Measurements from ENCODE around the gene RGS2. TPM values are rescaled to one million over a fixed set of nuclear protein-coding genes. Genes with fewer than 3 reads are reported as not detected.
A peak's percentile ranks its signal among the peaks of the same experiment; 100 is the strongest.

Gene RGS2
- total and polyA plus RNA-seq, 9 of the 15 experiments (the other 6 are each of a cell fraction or from before 2014, with no cell fraction given), result 2.5 to 5.4 (median 3.8) TPM

DNA sequence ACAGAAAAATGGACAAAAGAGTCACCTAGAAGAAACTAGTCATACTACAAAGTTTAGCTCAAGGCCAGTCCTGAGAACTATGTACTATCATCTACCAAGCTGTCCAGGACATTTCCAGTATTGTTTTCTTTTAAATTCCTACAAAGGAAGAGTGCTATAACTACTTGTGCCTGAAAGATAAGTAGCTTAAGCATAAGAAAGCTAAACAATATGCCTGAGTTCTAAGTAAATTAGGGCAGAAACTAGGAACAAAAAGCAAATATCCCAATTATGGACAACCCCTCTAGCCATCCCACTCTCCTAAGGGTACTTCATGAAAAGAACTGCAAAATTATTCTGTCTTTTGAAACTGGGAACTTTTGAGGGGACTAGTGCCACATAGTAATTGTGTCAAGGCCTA, 5.3 kb upstream of the RGS2 start (continued):
- TF ChIP-seq, protein P1, sequence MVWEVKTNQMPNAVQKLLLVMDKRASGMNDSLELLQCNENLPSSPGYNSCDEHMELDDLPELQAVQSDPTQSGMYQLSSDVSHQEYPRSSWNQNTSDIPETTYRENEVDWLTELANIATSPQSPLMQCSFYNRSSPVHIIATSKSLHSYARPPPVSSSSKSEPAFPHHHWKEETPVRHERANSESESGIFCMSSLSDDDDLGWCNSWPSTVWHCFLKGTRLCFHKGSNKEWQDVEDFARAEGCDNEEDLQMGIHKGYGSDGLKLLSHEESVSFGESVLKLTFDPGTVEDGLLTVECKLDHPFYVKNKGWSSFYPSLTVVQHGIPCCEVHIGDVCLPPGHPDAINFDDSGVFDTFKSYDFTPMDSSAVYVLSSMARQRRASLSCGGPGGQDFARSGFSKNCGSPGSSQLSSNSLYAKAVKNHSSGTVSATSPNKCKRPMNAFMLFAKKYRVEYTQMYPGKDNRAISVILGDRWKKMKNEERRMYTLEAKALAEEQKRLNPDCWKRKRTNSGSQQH (CRISPR knock-in tag; IDR thresholded peaks at IDR 0.05), result no peak
- no peak for TF ChIP-seq PHTF2 (CRISPR knock-in tag; IDR thresholded peaks at IDR 0.05)
- TF ChIP-seq CREM (IDR thresholded peaks at IDR 0.05; ENCODE audit: low read depth), result no peak

DNA sequence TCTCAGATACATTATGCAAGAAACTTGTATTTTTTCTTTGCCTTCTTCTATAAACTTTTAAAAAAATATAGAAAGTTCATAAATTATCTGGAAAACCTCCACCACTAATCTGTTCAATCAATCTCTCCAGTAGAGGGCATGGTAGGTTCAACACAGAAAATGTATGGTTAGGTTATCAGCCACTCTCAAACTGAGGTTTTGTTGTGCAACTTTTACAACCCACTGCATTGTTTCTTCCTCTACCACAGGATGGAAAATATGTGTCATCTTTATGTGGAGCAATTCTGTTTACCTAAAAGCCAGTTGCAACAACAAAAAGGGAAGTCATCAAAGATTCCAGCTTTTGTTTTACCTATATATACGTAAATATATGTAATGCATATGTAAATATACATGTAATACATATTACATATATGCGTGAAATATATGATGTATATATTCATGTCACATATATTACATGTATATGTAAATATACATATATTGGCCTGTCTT, 3.0 kb upstream of the RGS2 start:
- Histone ChIP-seq H2AFZ (ENCODE audit: low read depth, low read length) (no peak overlapping the region), H3K4me2 (ENCODE audit: insufficient read depth, low read length) (no peak overlapping the region), H3K9me1 (ENCODE audit: control insufficient read depth, insufficient read depth, low read length) (no peaks in the 10 kb centered on the region), H3K27me3 (ENCODE audit: control insufficient read depth in 2 of 2, insufficient read depth in 2 of 2, low read length in 2 of 2) (no peaks in the 10 kb centered on the region), H3K4me3 (no peak overlapping the region), H4K20me1 (replicated peaks; ENCODE audit: control insufficient read depth, insufficient read depth, low read length) (no peaks in the 10 kb centered on the region), H3K9me3 (replicated peaks; ENCODE audit: control insufficient read depth, insufficient read depth, low read depth, low read length) (no peaks in the 10 kb centered on the region), H3K36me3 (ENCODE audit: control insufficient read depth, insufficient read depth, low read length) (no peaks in the 10 kb centered on the region), H3K79me2 (ENCODE audit: control insufficient read depth, insufficient read depth, low read length) (no peaks in the 10 kb centered on the region), H3K4me1 (replicated peaks in 1 of 2; ENCODE audit: control insufficient read depth in 2 of 2, insufficient read depth in 2 of 2, low read length in 2 of 2) (peaks cover 6 to 14% of the 10 kb centered on the region in 2 experiments; a peak in 4 of 5 replicates), H3K9ac (ENCODE audit: insufficient read depth in 1 of 2, low read depth in 2 of 2, low read length in 2 of 2) (no peak overlapping the region), H3K27ac (ENCODE audit: extremely low read depth, low read depth, low read length) (no peak overlapping the region)
- in situ Hi-C loops (cut with MboI), result no loop called here
- intact Hi-C loops (cut with micrococcal nuclease), result loop anchor here (2.0 kb wide), 1 partner anchor 317 kb away; the partner anchor contains the start of gene CDC73
- FAIRE-seq (peak; percentile 84), DNase-seq (ENCODE audit: extremely low read depth in 1 of 4, low spot score in 3 of 4) (peak; percentile 46 to 66 (median 56)), ATAC-seq (peak; percentile 19; the same call in 2 of the 3 replicates)
- no TSS peak for BruUV-seq (replicated peaks)
- ChIA-PET POLR2A (interaction anchor here (1.2 kb wide), 1 partner anchor 9 kb away, joined by 7 read pairs; no protein-coding TSS in a partner anchor), CTCF (ENCODE audit: low intra/inter-chr PET ratio) (interaction anchor here (0.8 to 3.2 kb wide), 2 partner anchors 214 to 225 kb away, joined by 4 to 25 read pairs; no protein-coding TSS in a partner anchor)
- WGBS (ENCODE audit: insufficient coverage, low coverage, missing lambda C conversion rate), result 19% methylated on average over 2 of the region's 2 CpGs
- TF ChIP-seq, protein P2, sequence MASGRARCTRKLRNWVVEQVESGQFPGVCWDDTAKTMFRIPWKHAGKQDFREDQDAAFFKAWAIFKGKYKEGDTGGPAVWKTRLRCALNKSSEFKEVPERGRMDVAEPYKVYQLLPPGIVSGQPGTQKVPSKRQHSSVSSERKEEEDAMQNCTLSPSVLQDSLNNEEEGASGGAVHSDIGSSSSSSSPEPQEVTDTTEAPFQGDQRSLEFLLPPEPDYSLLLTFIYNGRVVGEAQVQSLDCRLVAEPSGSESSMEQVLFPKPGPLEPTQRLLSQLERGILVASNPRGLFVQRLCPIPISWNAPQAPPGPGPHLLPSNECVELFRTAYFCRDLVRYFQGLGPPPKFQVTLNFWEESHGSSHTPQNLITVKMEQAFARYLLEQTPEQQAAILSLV (tag; IDR thresholded peaks at IDR 0.05), result peak; percentile 68
- TF ChIP-seq RFX1 (IDR thresholded peaks at IDR 0.05) (0 out of 2 replicates have a peak, but pooled peaks have one; percentile 13), ETS2 (tag; IDR thresholded peaks at IDR 0.05; ENCODE audit: borderline replicate concordance, poor library complexity, severe bottlenecking) (no peak), ZSCAN29 (IDR thresholded peaks at IDR 0.05) (no peak), CEBPB (tag; IDR thresholded peaks at IDR 0.05) (peak; percentile 99), STAT5A (IDR thresholded peaks at IDR 0.05; ENCODE audit: borderline replicate concordance, low read length) (0 out of 2 replicates have a peak, but pooled peaks have one; percentile 30), RAD21 (CRISPR knock-in tag; conservative IDR thresholded peaks at IDR 0.05 in 1 of 2, IDR thresholded peaks at IDR 0.05 in 1 of 2) (peak; percentile 88 to 91), ZNF24 (IDR thresholded peaks at IDR 0.05) (0 out of 2 replicates have a peak, but pooled peaks have one; percentile 47), TEAD4 (IDR thresholded peaks at IDR 0.05; ENCODE audit: low read length) (peak; percentile 57; the same call in 1 of the 2 replicates), TEAD4 (CRISPR knock-in tag; IDR thresholded peaks at IDR 0.05; ENCODE audit: borderline replicate concordance) (no peak), JUNB (CRISPR knock-in tag; conservative IDR thresholded peaks at IDR 0.05) (peak; percentile 49; the same call in 1 of the 2 replicates), BACH1 (tag; IDR thresholded peaks at IDR 0.05) (peak; percentile 20; the same call in 1 of the 2 replicates), GATA2 (CRISPR knock-in tag; IDR thresholded peaks at IDR 0.05) (peak; percentile 86), ZNF444 (CRISPR knock-in tag; IDR thresholded peaks at IDR 0.05) (no peak)
